Measurements from ENCODE around the gene MAST3.
"Not testable (repeated sequence)": the region's sequence is repeated elsewhere in the genome, so short reads cannot be mapped to it uniquely, and the experiment has no call there.

MAST3 gene

GRCh38 chr19:18089096-18089541, 8.5 kb upstream of the MAST3 start:
- DNase-seq: peak; percentile 70

GRCh38 chr19:18089726-18090125, 7.9 kb upstream of the MAST3 start:
- DNase-seq: no peak

DNA sequence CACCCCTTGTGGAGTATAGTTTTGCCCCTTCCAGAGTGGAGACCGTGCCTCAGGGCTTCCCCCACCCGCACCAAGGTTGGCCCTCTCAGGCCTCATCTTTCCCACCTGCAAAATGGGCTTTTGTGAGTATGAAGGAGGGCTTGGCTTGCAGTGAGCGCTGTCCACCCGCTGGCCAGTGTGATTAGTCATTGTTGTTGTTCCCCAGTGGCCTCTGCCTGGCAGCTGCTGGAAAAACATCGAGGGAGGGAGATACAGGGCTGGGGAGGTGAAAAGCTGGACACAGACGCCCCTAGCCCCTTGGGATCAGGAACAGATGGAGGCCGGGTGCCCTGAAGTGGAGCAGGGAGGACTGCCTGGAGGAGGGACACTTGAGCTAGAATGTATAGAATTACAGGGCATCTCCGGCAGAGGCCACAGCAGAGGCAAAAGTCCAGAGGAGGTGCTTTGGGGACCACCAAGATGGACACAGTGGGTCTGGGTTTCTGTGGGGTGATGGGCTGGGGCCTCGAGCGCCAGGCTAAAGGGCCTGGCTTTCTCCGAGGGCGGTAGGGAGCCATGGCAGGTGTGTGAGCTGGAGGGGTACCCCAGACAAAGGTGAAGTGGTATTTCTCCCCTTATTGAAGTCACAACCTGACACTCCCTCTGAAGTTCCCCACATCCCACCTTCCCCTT, 6.9 kb upstream of the MAST3 start:
- DNase-seq: no peak

DNA sequence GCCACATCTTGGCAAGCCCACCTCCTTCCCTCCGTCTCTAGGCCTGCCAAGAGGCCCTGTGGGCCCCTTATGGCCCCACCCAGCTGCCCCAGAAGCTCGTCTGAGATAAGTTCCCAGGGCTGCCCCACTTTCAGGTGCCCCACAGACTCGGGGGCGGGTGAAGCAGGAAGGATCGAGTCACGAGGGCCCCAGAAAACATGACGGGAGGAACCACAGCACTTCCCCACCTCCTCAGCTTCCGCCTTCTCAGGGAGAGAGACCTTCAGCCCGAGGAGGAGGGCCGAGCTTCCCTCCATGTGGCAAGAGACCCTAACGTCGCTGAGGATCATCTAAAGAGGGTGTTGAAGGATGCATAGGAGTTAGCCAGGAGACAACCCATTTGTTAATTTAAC, 6.4 kb upstream of the MAST3 start:
- peak; percentile 85 for DNase-seq

GRCh38 chr19:18093439-18094161, 4.0 kb upstream of the MAST3 start:
- no peak for DNase-seq

DNA sequence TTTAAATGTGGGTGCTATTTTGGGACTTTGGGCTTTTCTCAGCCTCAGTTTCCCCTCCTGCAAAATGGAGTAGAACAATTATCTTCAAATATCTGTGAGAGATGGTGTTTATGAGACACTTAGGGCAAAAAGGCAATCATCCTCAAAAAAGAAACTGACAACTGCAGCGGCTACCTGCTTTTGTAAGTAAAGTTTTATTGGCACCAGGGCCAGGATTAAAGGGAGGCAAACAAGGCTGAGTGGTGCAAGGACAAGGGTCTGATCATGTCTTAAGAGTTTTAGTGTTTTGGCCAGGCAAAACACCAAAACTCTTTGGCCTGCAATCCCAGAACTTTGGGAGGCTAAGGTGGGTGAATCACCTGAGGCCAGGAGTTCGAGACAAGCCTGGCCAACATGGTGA, 1.3 kb upstream of the MAST3 start:
- no peak for DNase-seq

GRCh38 chr19:18097993-18098890, 664 bp downstream of the MAST3 start:
- DNase-seq: no peak

- no peak for DNase-seq
Measured at GRCh38 chr19:18098891-18099622, 1.5 kb downstream of the MAST3 start.

- no peak for DNase-seq
Measured at GRCh38 chr19:18099623-18099995, 2.0 kb downstream of the MAST3 start.

GRCh38 chr19:18100710-18101109, 3.1 kb downstream of the MAST3 start:
- DNase-seq: no peak

DNA sequence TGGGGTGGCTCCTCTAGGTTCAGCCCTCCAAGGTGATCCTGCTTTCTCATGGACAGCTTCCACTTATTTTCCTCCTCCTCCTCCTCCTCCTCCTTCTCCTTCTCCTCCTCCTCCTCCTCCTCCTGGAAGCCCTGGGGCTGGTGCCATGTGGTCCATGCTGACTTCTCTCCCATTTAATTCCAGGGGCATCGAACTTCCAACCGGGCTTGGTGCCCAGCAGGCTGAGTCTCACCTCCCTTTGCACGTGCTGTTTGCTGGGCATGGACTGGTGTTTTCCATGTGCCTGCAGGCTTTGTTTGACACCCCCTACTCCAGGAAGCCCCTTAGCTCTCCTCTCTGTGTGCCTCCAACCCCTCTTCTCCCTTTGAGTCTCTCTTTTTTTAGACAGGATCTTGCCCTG, 3.7 kb downstream of the MAST3 start:
- DNase-seq: no peak

- DNase-seq: no peak
Measured at GRCh38 chr19:18102916-18103542, 5.5 kb downstream of the MAST3 start.

GRCh38 chr19:18104793-18105131, 7.2 kb downstream of the MAST3 start:
- no peak for DNase-seq

GRCh38 chr19:18105259-18105658, 7.7 kb downstream of the MAST3 start:
- DNase-seq: not testable (repeated sequence)

- DNase-seq: no peak
Measured at GRCh38 chr19:18107235-18107634, 9.7 kb downstream of the MAST3 start.

DNA sequence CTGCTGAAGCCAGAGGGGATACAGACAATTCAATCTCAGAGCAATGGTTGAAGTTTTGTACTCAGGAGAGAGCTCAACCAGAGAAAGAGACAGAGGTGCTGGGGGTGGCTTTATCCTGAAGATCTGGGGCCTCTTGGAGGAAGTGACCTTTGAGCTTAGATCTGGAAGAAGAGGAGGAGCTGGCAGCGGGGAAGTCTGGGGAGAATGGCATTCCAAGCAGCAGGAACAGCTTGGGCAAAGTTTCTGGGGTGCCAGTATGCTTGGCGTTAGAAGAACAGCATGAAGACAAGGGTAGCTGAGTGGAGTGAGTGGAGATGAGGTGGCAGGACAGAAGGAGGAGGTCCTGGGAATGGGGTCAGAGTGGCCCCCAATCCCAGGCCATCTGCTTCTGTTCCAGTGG, 11.3 kb downstream of the MAST3 start:
- no peak for DNase-seq

DNA sequence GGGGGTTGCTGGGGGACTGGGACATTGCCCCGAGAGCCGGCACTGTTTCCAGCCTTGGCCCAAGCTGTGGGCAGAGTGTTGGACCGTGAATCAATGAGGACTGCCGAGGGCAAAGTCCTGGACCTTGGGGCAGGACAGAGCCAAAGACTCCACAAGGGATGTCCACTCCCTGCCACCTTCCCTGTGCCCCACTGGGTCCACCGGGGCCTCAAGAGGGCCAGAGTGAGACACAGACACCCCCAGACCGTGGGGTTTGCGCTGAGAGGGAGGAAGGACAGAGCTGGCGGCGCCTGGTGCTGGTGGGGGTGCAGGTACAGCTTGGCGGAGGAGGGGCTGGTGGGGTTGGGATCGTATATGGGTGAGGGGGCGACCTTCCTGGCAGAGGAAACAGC, 11.8 kb downstream of the MAST3 start:
- no peak for DNase-seq

DNA sequence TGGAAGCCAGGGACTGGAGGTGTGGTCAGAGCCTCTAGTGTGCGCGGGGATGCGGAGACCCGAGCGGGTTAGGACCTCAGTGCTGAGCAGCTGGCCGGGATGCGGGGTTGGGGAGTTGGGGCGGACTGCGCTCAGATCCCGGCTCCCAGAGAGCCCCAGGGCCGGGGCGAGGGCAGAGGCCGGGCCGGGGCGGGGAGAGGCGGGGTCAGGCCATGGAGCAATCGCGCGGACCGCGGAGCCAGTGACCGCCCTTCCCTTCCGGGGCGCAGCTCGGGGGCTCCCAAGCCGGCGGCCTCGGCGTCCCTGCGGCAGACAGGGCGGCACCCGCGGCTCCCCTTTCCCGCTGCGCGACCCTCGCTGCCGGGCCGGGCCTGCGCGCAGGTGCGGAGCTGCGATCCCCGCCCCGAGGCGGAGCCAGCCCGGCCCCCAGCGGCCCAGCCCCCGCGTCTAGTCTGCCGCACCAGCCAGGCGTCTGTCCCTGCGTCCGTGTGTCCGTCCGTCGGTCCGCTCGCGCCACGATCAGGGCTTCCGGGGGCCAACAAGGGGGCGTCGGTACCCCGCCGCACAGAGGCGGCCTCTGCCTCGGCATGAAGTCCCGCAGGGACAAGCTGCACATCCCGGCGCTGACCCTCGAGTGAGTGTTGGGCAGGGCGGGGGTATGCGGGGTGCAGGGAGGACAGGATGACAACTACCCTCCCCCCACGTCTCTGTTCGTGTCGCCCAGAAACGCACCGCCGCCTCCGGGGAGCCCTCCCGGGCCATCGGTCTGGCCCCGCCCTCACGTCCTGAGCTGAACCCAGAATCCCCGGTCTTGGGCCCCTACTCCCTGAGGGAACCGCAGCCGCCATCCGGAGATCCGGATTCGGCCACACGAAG, 12.4 kb downstream of the MAST3 start:
- DNase-seq: no peak

DNA sequence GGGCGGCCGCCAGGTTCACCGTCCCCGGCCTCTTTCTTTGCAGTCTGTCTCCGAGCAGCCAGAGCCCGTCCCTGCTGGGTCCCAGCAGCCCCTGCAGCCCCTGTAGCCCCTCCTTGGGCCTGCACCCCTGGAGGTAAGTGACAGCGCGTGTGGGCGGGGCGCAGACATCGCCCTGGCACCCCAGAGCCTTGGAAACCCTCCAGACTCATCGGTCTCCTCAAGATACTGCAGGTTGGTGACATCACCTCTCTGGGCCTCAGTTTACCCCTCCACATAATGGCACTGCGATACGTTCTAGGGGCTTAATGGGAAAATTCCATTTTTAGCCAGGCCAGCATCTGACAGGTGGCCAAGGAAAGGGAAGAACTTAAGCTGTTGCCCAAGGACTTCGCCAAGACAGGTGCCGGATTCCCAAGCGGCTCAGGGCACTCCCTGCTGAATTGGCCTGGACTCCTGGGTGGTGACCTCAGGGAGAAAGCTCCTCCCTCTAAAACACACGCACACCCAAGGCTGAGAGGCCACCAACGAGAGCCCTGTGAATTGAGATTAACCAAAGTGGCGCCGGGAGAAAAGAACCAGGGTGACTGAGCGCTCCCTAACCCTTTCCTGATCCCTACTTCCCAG, 13.1 kb downstream of the MAST3 start:
- no peak for DNase-seq

DNA sequence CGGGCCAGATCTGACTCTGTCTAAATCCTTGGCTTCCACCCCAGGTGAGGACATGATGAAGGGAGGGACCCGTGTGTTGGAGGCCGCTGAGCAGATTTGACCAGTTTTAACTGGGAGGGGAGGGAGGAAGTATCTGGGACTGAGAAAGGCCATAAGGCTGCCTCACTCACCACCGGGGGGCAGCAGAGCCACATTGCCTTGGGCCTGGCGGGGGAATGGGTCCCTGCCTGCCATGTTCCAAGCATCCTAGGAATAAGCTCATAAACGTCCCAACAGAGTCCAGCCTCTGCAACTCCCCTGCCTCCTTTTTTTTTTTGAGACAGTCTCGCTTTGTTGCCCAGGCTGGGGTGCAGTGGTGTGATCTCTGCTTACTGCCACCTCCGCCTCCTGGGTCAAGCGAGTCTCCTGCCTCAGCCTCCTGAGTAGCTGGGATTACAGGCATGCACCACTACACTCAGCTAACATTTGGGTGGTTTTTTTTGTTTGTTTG, 15.5 kb downstream of the MAST3 start:
- peak; percentile 80 for DNase-seq

DNA sequence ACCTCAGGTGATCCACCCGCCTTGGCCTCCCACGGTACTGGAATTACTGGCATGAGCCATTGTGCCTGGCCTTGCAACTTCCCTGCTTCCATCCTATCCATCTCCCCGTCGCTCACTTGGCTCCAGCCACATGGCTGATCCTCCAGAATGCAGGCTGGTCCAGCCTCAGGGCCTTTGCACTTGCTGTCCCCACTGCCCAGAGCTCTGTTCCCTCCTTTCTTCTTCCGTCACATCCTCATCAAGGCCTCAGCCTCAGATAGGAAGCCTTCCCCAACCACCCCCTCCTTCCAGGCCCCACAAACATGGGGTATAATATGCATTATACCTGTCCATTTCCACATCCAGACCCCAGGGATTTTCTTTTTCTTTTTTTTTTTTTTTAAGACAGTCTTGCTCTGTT, 16.2 kb downstream of the MAST3 start:
- no peak for DNase-seq

All from activated CD4-positive, alpha-beta T cell treated with anti-CD3 and anti-CD28 coated beads, Interleukin-2, amount 50 U/mL, for 16 hours (primary cell).